Myocyte (in vitro differentiated cells): Measurements from ENCODE around the gene LOXL4. TPM values are rescaled to one million over a fixed set of nuclear protein-coding genes. Genes with fewer than 3 reads are reported as not detected.

Source experiments
- DNase-seq: peaks from one replicate; pipeline ENCODE4 v3.0.0-alpha.2; 2012; ENCODE audit warnings: low read depth
- total RNA-seq: library from RNA; depleted of rRNA; stranded (reverse); fragments of >200 nt; gene quantifications from 2 replicates; pipeline ENCODE4 v1.2.3, GENCODE V29; 2014

The LOXL4 gene
- total RNA-seq, 1 donor from 2014 or later: 0.64 TPM

DNA sequence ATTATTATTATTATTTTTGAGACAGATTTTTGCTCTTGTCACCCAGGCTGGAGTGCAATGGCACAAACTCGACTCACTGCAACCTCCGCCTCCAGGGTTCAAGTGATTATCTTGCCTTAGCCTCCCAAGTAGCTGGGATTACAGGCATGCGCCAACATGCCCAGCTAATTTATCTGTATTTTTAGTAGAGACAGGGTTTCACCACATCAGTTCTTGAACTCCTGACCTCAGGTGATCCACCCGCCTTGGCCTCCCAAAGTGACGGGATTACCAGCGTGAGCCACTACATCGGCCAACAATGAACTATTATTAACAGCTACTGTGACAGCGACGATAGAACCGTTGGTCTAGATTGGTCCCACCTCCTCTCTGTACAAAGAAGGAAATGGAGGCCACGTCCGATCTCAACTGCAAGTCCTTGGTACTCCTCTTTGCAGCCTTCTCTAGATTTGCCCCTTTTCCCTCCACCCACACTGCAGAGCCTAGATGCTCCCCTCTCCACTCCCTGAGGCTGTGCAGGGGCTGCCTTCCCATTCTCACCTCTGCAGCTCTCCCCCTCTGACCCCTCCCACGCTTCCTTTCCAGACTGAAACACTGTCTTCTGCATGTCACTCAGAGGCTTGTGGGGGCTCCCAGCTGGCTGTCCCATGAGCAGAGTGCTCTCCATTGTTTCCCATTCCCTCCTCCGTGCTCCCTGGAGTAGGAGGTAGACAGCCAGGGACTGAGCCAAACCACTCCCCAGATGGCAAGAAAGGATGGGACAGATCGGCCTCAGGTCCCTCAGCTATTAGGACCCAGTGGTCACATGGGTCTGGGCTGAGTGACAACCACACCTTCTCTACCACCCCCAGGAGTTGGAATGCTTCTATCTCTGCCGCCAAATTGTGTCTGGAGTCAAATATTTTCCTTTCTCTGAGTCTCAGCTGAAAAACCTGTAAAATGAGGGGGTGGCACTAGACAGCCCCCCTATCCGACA, 2.3 kb downstream of the LOXL4 start:
- DNase-seq: no peak

DNA sequence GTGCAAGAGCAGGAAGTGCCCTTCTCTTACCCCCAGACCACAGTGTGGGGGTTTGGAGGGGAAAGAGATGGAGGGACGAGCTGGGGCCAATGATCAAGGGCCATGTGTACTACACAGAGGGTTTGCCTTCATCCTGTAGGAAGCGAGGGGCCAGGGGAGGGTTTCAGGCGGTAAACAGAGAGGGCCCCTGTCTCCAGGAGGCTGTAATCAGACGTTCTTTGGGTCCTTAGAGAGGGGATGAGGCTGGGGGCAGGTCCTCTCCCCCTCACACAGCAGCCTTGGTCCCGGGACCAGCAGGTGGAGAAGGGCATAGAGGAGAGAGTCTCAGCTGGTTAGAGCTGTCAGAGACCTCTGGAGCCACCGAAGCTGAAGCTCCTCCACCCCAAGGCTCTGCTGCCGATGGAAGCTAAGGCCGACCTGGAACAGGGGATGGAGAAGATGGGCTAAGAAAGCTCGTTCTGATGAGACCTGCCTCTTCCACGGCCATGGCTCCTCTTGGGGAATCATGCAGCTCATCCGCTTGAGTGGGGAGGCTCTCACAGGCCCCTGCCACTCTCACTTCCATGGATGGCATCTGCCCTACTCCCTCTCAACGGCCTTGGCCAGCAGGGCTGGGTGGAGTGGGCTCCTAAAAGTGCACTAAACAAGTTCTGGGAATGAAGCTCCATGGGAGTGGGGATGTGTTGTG, 3.5 kb downstream of the LOXL4 start:
- DNase-seq: no peak

DNA sequence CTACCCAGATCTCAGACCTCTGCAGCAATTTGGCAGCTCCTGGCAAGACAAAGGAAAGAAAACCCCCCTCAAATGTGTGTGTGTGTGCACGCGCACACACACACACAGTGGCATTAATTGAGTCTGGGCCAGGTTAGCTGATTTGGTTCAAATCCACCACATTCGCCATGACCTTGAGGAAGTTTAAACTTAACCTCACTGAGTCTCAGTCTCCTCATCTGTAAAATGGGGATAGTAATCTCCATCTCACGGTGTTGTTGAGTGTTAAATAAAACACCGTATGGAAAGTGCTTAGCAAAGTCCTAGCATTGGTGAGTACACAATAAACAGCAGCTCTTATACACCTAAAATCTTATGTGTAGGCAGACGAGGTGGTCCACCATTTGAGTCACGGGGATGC, 4.9 kb downstream of the LOXL4 start:
- no peak for DNase-seq

DNA sequence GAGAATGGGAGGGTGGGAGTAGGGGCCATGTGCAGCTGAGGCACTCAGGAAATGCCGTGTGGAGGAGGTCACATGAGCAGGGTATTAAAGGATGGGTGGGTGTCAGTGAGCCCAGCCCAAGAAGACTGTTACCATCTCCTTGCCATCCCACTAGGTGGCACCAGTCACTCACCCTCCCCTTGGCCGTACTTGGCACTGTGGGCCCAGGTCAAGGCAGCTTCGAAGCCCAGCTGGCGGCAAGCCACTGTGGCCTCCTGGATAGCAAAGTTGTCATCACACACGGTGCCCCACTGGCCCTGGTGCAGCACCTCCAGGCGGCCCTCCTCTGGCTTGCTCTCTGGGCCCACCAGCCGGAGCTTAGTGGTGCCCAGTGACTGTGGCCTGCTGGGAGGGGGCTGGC, 5.4 kb downstream of the LOXL4 start:
- peak; percentile 79 for DNase-seq

- DNase-seq: peak; percentile 91
Observed at GRCh38 chr10:98261436-98262277, 6.3 kb downstream of the LOXL4 start.

- no peak for DNase-seq
Observed at GRCh38 chr10:98260752-98261151, 7.2 kb downstream of the LOXL4 start.

- no peak for DNase-seq
Observed at GRCh38 chr10:98260350-98260749, 7.6 kb downstream of the LOXL4 start.

- no peak for DNase-seq
Observed at GRCh38 chr10:98259606-98260315, 8.2 kb downstream of the LOXL4 start.

- peak; percentile 48 for DNase-seq
Observed at GRCh38 chr10:98258683-98259454, 9.1 kb downstream of the LOXL4 start.

GRCh38 chr10:98257961-98258360, 10.0 kb downstream of the LOXL4 start:
- no peak for DNase-seq

- DNase-seq: no peak
Observed at GRCh38 chr10:98257198-98257597, 10.8 kb downstream of the LOXL4 start.

DNA sequence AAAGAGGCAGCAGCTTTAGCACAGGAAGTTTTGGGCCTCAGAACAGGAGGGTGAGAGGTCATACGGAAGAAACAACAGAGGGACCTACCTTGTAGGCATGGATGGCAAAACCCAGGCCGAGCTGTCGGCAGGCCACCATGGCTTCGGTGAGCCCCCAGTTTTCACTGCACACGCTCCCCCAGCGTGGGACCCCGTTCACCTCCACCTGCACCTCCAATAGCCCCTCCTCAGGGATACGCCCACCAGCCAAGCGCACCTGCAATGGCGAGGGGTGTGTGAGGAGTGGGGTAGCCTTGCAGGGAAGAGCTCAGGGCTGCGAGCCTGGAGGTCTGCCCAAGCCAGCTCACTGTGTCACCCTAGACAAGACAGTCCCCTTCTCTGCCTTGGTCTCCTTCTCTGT, 11.3 kb downstream of the LOXL4 start:
- no peak for DNase-seq

DNA sequence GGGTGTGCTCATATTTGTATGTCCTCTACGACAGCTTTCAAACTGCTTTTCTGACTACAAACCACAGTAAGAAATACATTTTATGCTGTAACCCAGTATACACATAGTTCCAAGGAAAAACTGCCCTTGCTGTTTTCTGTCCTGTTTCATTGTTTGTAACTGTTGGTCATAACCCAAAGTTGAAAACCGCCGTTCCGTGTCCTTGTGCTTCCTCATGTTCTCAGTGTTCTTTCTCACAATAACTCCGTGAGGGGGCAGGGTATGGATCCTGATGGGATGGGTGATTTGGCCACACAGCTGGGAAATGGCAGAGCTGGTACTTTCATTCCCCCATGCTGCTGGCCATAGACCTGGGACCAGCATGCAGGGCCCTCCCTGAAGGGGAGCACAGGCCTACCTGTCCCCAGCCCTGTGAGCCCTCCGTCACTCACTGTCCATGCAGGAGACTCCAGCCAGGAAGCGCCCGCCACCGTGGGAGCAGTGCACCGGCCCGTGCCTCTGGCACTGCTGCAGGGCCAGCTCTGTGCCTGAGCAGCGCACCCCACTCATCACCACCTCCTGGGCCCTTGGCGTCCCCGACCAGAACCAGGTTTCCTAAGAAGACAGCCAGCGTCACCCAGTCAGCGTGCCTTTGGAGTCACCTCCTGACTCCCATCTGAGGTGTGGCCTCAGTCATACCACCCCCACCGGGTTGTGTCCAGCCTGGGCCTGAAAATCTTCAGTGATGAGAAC, 12.7 kb downstream of the LOXL4 start:
- DNase-seq: no peak

DNA sequence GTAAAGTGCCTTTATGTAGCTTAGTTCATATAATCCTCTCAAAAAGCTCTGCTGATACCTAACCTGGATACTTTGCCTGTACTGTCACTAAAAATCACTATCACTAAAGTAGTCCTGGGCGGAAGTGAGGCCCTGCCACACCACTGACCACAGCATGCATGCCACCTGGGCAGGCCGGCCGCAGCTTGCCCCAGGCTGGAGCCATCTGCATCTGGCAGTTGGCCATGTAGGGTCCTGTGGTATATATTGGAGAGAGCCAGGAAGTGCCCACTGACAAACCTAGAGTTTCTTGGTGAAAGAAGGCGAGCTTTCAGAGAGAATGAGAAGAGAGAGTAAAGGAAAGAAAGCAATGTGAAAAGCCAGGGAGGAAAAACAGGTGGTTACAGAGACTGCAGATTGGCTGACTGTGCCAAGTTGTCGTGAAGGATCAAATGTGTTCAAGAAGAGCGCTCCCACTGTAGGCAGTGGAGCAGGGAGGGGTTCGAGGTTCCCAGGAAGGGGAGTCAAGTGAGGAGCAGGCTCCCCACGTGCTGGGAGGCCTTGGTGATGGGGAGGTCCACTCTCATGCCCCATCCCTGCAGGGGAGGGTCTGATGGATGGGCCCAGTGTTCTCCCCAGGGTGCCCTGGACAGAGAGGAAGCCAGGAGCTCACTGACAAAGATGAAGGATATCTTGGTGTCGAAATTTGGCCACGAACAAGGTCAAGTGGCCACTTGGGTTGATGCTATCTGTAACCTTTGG, 13.6 kb downstream of the LOXL4 start:
- peak; percentile 53 for DNase-seq

DNA sequence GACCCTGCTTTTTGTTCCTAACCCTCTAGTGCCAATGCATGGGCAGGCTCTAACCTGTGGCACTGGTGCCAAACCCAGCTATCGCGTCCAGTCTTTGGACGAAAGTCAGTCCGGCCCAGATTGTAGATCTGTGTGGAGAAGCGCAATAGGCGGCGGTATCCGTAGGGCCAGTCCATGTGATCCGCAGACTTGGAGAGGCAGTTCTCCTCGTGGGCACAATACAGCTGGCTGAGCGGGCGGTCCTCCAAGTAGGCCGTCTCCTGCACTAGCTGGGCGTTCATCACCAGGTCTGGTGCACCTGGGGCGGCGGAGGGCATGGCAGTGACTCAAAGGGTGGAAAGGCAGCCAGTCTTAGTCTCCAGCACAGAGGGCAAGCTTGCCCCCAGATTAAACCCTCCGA, 14.5 kb downstream of the LOXL4 start:
- no peak for DNase-seq

DNA sequence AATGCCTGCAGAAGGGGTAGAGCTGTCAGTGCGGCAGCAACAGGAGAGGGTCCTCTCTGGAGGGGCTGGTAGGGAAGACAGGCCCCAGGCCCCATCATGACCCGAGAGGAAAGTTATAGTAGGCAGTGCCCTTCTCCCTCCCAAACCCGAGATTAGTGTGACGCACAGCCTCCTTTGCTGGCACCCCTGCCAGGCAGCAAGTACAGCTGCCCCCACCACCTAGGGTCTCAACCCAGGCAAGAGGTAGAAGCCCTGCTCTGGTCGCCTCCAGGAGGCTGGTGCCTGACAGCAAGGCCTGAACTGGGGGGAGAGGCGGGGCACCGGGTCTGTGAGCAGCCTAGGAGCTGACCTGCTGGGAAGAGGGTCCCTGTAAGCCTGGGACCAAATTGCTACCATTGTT, 15.5 kb downstream of the LOXL4 start:
- DNase-seq: no peak

DNA sequence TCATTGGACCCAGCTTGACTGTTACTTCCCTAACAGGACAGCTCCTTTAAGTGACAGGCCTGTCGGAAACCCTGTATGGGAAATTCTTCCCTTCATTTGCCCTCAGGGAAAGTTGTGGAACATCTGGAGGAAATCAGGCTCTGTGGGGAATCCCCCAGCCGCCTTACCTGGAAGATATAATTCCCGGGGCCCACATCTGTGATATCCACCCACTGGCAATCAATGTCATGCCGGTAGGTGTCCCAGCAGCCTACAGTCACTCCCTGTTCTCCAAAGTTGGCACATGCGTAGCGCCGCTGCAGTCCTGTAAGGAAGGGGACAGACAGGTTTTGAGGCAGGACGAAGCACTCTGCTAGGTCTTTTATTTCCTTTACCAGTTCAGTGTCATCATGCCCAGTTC, 16.6 kb downstream of the LOXL4 start:
- DNase-seq: no peak

GRCh38 chr10:98249134-98249533, 18.9 kb downstream of the LOXL4 start:
- no peak for DNase-seq

DNA sequence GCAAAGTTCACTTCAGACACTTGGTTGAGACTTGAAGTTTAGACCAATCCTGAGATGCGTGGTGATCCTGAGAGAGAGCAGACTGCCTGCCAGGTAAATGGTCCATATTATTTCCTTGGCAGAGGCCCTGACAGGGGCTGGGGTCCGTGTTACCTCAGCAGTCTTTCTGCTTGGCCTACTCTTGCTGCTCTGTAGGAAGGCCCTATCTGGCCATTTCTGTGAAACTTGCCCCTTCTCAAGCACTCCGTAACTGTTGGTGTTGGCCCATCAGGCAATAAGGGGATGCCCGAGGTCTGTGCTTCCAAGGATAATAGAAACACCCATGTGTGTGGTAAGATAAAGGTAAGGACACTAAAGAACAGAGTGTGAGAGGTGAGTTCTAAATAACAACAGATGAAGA, 20.0 kb downstream of the LOXL4 start:
- DNase-seq: no peak
